ENCODE data around the gene ASMTL.
"Not testable (repeated sequence)": the region's sequence is repeated elsewhere in the genome, so short reads cannot be mapped to it uniquely, and the experiment has no call there.

Gene ASMTL

DNA sequence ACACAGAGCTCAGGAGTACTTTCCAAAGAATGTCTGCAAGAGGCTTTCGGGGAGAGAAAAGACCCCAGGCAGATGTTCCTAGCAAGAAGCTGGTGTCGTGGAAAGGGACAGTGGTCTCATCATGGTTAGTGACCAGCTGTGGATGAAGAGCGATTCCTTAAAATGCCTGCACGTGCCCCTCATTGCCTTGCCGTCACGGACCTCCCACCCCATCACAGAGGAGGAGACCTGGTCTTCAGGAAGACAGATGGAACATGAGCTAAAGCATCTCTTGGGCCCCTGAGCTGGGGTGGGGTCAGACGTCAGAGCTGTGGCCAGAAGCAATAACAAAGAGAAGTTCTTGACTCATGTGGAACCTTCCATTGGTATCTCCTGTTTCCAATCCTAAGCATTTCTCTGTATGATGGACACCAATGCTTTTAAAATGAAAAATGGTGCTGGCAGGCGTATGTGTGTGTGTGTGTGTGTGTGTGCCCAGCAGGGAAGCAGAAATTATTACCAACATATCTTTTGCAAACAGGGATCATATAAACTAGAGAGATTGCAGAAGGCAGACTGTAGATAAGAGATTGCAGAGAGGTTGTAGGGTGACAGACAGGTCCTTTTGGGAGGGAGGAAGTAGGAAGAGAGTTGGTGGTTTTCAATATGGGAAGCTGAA is 25.2 kb upstream of the ASMTL start:
- no peak for TF ChIP-seq Cebpa-rat (IDR thresholded peaks at IDR 0.05)
- Histone ChIP-seq H3K4me1 (peaks cover 39 to 50% (median 46%) of the 10 kb centered on the region in 10 experiments), H4K20me1 (peaks cover 0 to 51% (median 35%) of the 10 kb centered on the region in 11 experiments; a peak in 15 of 22 replicates)

GRCh38 chrX:1477229-1477628 is 24.5 kb upstream of the ASMTL start:
- H3K27ac ChIP-seq = peak overlapping the region in 1 of 11 experiments; percentile 28; a peak in 1 of 22 replicates
- H3K4me2 ChIP-seq = no peak overlapping the region
- peaks cover 0 to 51% (median 35%) of the 10 kb centered on the region in 11 experiments; a peak in 15 of 22 replicates for H4K20me1 ChIP-seq

More for the DNA sequence above, 25.2 kb upstream of the ASMTL start:
- Histone ChIP-seq H3K27ac (peak overlapping the region in 2 of 11 experiments; percentile 28 to 34; a peak in 3 of 22 replicates), H3K4me3 (no peak overlapping the region), H3K27me3 (no peaks in the 10 kb centered on the region), H3K4me2 (peak overlapping the region in 8 of 11 experiments; percentile 2 to 47 (median 22); a peak in 6 of 22 replicates), H3K36me3 (peaks cover 0 to 76% (median 57%) of the 10 kb centered on the region in 11 experiments; a peak in 19 of 22 replicates), H3K9ac (no peak overlapping the region), H3K9me3 (replicated peaks in 1 of 11) (peaks cover 0 to 33% (median 12%) of the 10 kb centered on the region in 11 experiments; a peak in 14 of 22 replicates)

DNA sequence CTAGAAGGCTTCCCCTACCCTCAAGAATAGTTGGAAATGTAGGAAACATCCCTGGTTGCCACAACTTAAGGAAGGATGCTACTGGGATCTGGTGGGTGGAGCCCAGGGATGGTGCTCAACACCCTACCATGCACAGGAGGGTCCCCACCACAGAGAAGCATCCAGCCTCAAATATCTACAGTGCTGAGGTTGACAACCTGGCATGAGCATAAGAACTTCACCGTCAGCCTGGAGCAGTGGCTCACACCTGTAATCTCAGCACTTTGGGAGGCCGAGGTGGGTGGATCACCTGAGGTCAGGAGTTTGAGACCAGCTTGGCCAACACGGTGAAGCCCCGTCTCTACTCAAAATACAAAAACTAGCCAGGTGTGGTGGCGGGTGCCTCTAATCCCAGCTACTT is 24.0 kb upstream of the ASMTL start:
- Histone ChIP-seq H3K4me1 (peaks cover 40 to 47% (median 44%) of the 10 kb centered on the region in 10 experiments), H3K36me3 (peaks cover 0 to 75% (median 56%) of the 10 kb centered on the region in 11 experiments; a peak in 19 of 22 replicates), H3K27ac (no peak overlapping the region), H3K4me2 (no peak overlapping the region), H4K20me1 (peaks cover 0 to 55% (median 40%) of the 10 kb centered on the region in 11 experiments; a peak in 15 of 22 replicates), H3K9ac (no peak overlapping the region), H3K27me3 (no peaks in the 10 kb centered on the region), H3K9me3 (replicated peaks in 1 of 11) (peaks cover 0 to 33% (median 12%) of the 10 kb centered on the region in 11 experiments; a peak in 14 of 22 replicates), H3K4me3 (no peak overlapping the region)
- TF ChIP-seq Cebpa-rat (IDR thresholded peaks at IDR 0.05) = no peak

More at GRCh38 chrX:1477229-1477628, 24.5 kb upstream of the ASMTL start:
- Histone ChIP-seq H3K36me3 (peaks cover 0 to 75% (median 56%) of the 10 kb centered on the region in 11 experiments; a peak in 19 of 22 replicates), H3K4me3 (no peak overlapping the region), H3K27me3 (no peaks in the 10 kb centered on the region), H3K9ac (no peak overlapping the region), H3K4me1 (peaks cover 36 to 47% (median 43%) of the 10 kb centered on the region in 10 experiments), H3K9me3 (replicated peaks in 1 of 11) (peaks cover 0 to 33% (median 12%) of the 10 kb centered on the region in 11 experiments; a peak in 14 of 22 replicates)
- no peak for TF ChIP-seq Cebpa-rat (IDR thresholded peaks at IDR 0.05)

- peaks cover 0 to 56% (median 48%) of the 10 kb centered on the region in 11 experiments; a peak in 15 of 22 replicates for H4K20me1 ChIP-seq
- H3K9ac ChIP-seq = no peak overlapping the region
- H3K27ac ChIP-seq = no peak overlapping the region
- no peak overlapping the region for H3K4me3 ChIP-seq
- peaks cover 40 to 47% (median 44%) of the 10 kb centered on the region in 10 experiments for H3K4me1 ChIP-seq
- H3K27me3 ChIP-seq = no peaks in the 10 kb centered on the region
- H3K4me2 ChIP-seq = no peak overlapping the region
- peaks cover 0 to 69% (median 54%) of the 10 kb centered on the region in 11 experiments; a peak in 19 of 22 replicates for H3K36me3 ChIP-seq
- H3K9me3 ChIP-seq (replicated peaks in 1 of 11) = peaks cover 0 to 33% (median 12%) of the 10 kb centered on the region in 11 experiments; a peak in 14 of 22 replicates
- TF ChIP-seq Cebpa-rat (IDR thresholded peaks at IDR 0.05) = no peak
Measured at GRCh38 chrX:1475881-1476280, 23.2 kb upstream of the ASMTL start.

- no peak for TF ChIP-seq Cebpa-rat (IDR thresholded peaks at IDR 0.05)
- Histone ChIP-seq H3K4me3 (no peak overlapping the region), H3K27me3 (no peaks in the 10 kb centered on the region), H3K4me1 (peaks cover 40 to 47% (median 44%) of the 10 kb centered on the region in 10 experiments), H3K4me2 (no peak overlapping the region), H3K27ac (no peak overlapping the region), H4K20me1 (peaks cover 0 to 60% (median 52%) of the 10 kb centered on the region in 11 experiments; a peak in 15 of 22 replicates), H3K9ac (no peak overlapping the region), H3K36me3 (peaks cover 0 to 66% (median 51%) of the 10 kb centered on the region in 11 experiments; a peak in 19 of 22 replicates), H3K9me3 (replicated peaks in 1 of 11) (peaks cover 0 to 33% (median 12%) of the 10 kb centered on the region in 11 experiments; a peak in 14 of 22 replicates)
Measured at GRCh38 chrX:1475481-1475880, 22.8 kb upstream of the ASMTL start.

DNA sequence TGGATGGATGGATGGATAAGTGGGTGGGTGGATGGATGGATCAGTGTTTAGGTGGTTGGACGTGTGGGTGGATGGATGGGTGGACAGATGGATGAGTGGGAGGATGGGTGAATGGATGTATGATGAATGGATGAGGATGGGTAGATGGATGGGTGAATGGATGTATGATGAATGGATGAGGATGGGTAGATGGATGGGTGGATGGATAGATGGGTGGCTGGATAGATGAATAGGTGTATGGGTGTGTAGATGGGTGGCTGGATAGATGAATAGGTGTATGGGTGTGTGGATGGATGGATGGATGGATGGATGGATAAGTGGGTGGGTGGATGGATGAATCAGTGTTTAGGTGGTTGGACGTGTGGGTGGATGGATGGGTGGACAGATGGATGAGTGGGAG is 21.9 kb upstream of the ASMTL start:
- not testable (repeated sequence) for H3K4me3 ChIP-seq, H3K27ac ChIP-seq, H3K27me3 ChIP-seq, H3K4me2 ChIP-seq, H3K9ac ChIP-seq
- Histone ChIP-seq H4K20me1 (peaks cover 0 to 69% (median 61%) of the 10 kb centered on the region in 11 experiments; a peak in 15 of 22 replicates), H3K4me1 (peaks cover 41 to 48% (median 46%) of the 10 kb centered on the region in 10 experiments), H3K36me3 (peaks cover 0 to 64% (median 44%) of the 10 kb centered on the region in 11 experiments; a peak in 18 of 22 replicates), H3K9me3 (replicated peaks in 1 of 11) (peaks cover 0 to 25% (median 5%) of the 10 kb centered on the region in 11 experiments; a peak in 12 of 22 replicates)

GRCh38 chrX:1472975-1473374 is 20.3 kb upstream of the ASMTL start:
- H3K27ac ChIP-seq = no peak overlapping the region
- peaks cover 0 to 65% (median 62%) of the 10 kb centered on the region in 11 experiments; a peak in 17 of 22 replicates for H4K20me1 ChIP-seq
- no peak overlapping the region for H3K4me2 ChIP-seq
- H3K9ac ChIP-seq = no peak overlapping the region
- H3K36me3 ChIP-seq = peaks cover 0 to 50% (median 36%) of the 10 kb centered on the region in 11 experiments; a peak in 18 of 22 replicates
- H3K4me1 ChIP-seq = peaks cover 40 to 44% (median 42%) of the 10 kb centered on the region in 10 experiments
- peaks cover 0 to 19% (median 0%) of the 10 kb centered on the region in 11 experiments; a peak in 8 of 22 replicates for H3K9me3 ChIP-seq (replicated peaks in 1 of 11)
- H3K27me3 ChIP-seq = no peaks in the 10 kb centered on the region
- no peak overlapping the region for H3K4me3 ChIP-seq
- no peak for TF ChIP-seq Cebpa-rat (IDR thresholded peaks at IDR 0.05)

- Histone ChIP-seq H3K36me3 (peaks cover 10 to 49% (median 39%) of the 10 kb centered on the region in 11 experiments; a peak in 21 of 22 replicates), H3K27me3 (no peaks in the 10 kb centered on the region), H3K4me3 (peak overlapping the region in 2 of 10 experiments; percentile 18 to 21; a peak in 2 of 20 replicates), H3K4me2 (peak overlapping the region; percentile 65 to 98 (median 91)), H3K4me1 (peaks cover 81 to 85% (median 83%) of the 10 kb centered on the region in 10 experiments), H3K27ac (peak overlapping the region in 10 of 11 experiments; percentile 37 to 78 (median 70); a peak in 18 of 22 replicates), H3K9ac (peak overlapping the region in 9 of 11 experiments; percentile 12 to 66 (median 57); a peak in 15 of 22 replicates), H4K20me1 (peaks cover 0 to 82% (median 79%) of the 10 kb centered on the region in 11 experiments; a peak in 18 of 22 replicates), H3K9me3 (replicated peaks in 1 of 11) (no peaks in the 10 kb centered on the region)
- no peak for TF ChIP-seq Cebpa-rat (IDR thresholded peaks at IDR 0.05)
Measured at GRCh38 chrX:1468250-1468772, 15.6 kb upstream of the ASMTL start.
